ENCODE measurements around the gene PDIA5.

DNA sequence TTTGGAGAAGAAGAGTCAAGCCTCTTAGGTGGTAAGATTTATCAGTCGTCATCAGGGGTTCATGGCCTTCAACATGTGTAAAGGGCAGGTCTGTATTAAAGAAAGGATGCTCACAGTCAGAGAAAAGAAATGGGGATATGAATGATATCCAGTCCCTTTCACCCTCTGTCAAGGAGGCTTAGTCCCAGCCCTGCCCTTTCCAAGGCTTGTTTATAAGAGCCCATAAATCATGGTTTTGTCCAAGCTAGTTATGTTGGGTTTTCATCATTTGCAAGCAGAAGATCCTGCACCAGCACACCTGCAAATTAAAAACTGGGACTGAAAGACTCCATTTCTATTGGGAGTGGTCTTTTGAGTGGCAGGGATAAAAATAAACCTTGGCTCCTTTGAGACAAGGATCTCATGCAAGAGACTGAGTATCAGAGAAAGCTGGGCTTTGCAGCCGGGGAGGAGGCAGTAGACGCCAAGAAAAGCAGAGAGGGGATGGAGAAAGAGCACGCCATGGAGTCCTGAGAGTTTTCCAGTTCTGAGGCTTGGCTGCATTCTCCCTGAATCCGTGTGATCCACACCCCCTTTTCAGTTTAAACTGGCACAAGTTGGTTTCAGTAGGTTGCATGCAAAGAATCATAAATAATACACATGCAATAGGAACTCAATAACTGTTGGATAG is 12.6 kb upstream of the PDIA5 start:
- TF ChIP-seq, protein P1, sequence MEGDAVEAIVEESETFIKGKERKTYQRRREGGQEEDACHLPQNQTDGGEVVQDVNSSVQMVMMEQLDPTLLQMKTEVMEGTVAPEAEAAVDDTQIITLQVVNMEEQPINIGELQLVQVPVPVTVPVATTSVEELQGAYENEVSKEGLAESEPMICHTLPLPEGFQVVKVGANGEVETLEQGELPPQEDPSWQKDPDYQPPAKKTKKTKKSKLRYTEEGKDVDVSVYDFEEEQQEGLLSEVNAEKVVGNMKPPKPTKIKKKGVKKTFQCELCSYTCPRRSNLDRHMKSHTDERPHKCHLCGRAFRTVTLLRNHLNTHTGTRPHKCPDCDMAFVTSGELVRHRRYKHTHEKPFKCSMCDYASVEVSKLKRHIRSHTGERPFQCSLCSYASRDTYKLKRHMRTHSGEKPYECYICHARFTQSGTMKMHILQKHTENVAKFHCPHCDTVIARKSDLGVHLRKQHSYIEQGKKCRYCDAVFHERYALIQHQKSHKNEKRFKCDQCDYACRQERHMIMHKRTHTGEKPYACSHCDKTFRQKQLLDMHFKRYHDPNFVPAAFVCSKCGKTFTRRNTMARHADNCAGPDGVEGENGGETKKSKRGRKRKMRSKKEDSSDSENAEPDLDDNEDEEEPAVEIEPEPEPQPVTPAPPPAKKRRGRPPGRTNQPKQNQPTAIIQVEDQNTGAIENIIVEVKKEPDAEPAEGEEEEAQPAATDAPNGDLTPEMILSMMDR (IDR thresholded peaks at IDR 0.05; ENCODE audit: low read depth, low read length, poor library complexity, severe bottlenecking): no peak
- no peak for TF ChIP-seq EZH2phosphoT487 (IDR thresholded peaks at IDR 0.05; ENCODE audit: borderline replicate concordance, low read length)
